Esophagus mucosa (tissue), 1 donor: ENCODE results near the gene ST6GALNAC6. TPM values are rescaled to one million over a fixed set of nuclear protein-coding genes. Genes with fewer than 3 reads are reported as not detected.

Experiments
- ATAC-seq: fragments of 200-7000 bp; cut with Tn5 transposase; one replicate; pipeline ENCODE4 v1.9.1; 2020
- total RNA-seq: library from RNA; stranded (reverse); gene quantifications from one replicate; pipeline ENCODE4 v1.2.4, GENCODE V29; 2023
- donor health status: DM: yes; HTN: yes; CAD: no.

Gene ST6GALNAC6
- total RNA-seq, 1 donor from 2014 or later = 13.0 TPM

GRCh38 chr9:127916720-127917581 is 17.5 kb upstream of the ST6GALNAC6 start, which contains the start of gene ST6GALNAC4:
ST6GALNAC4 (minus strand) TSS chr9:127917041; CDS start chr9:127916419, 622 bp downstream.
- peak; percentile 79 for ATAC-seq

GRCh38 chr9:127915801-127916719 is 16.7 kb upstream of the ST6GALNAC6 start:
- ATAC-seq = no peak

GRCh38 chr9:127915325-127915752 is 15.9 kb upstream of the ST6GALNAC6 start:
- ATAC-seq = no peak

GRCh38 chr9:127913682-127914081 is 14.3 kb upstream of the ST6GALNAC6 start:
- ATAC-seq = no peak

DNA sequence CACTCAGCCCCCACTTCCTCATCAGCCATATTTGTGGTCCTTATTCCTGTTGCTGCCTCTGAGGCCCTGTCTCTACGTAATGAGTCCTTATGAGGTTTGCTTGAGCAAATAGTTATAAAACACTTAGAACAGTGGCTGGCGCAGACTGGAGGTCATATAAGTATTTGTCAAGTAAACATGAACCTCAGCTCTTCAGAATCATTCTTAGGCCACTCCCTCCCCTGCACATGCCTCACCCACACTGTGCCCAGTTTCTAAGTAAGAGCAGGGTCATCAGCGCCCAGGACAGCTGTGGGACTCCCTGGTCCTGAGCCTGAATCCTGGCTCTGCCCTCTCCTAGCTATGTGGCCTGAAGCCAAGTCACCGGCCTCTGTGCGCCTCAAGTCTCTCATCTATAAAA is 13.5 kb upstream of the ST6GALNAC6 start:
- ATAC-seq = no peak

- ATAC-seq = no peak
Observed at GRCh38 chr9:127912296-127912695, 12.9 kb upstream of the ST6GALNAC6 start.

DNA sequence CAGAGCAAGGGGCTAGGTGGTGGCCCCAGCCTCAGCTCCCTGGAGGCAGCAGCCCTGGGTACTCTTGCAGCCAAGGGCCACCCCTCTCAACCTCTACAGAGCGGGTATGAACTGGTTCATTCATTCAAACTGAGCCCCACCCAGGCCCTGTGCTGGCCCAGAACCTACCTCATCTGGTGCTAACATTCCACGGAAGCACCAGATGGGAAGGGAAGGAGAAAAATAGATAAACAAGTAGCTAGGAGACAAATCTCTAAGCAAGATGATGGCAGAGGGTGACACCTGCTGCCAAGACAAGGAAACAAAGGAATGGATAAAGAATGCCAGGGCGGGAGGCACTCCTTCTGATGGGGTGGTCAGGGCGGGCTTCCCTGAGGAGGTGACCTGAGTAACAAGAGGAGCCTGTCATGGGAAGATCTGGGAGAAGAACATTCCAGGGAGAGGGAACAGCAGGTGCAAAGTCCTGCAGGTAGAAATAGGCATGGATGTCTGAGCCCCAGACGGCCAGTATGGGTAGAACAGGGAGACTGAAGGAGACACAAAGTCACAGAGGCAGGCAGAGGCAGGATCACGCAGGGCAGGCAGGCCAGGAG is 11.3 kb upstream of the ST6GALNAC6 start:
- no peak for ATAC-seq

GRCh38 chr9:127909839-127910273 is 10.5 kb upstream of the ST6GALNAC6 start:
- ATAC-seq = peak; percentile 1

DNA sequence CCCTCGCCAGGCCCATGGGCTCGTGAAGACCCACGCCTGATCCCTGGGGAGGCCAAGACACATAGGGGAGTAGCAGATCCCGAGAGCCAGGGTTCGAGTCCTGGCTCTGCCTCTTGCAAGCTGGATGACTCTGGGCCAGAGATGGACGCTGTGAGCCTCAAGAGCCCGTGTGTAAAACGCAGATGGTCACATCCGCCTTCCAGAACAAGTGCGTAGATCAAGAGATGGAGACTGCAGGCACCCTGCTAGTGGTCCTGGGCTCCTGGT is 9.2 kb upstream of the ST6GALNAC6 start:
- no peak for ATAC-seq

DNA sequence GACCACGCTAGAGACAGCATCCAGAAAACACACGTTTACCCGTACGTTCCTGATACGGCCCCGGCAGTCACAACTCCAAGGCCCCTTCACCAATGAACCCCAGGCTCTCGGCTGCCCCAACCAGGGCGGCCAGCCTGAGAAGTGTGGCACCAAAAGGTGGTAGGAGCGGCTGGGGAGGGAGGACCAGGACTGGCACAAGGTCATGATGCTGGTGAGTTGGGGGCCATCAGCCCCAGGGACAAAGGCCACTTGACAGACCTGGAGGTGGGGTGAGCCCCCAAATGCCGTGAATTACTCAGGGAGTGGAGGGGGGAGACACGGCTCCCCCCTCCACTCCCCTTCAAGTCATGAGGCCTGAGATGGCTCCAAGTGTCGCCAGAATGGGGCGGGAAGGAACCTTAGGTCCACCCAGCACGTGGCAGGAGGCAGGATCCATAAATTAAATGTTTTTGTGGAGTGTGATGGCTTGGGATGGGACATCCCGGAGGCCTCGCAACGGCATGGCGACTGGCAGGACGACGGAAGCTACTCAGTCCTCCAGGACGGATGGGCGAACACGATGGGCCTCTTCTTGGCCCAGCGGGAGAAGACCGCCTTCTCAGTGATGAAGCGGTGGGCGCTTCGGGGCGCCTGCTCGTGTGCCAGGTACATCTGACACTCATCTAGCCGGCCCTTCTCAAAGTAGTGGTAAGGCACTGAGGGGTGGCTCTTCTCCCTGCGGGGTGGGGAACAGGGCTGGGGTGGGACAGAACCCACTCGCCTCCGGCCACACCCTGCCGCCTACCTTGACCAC is 8.7 kb upstream of the ST6GALNAC6 start:
- no peak for ATAC-seq

- ATAC-seq = peak; percentile 4
Observed at GRCh38 chr9:127905788-127906191, 6.4 kb upstream of the ST6GALNAC6 start.

- ATAC-seq = peak; percentile 40
Observed at GRCh38 chr9:127905004-127905728, 5.8 kb upstream of the ST6GALNAC6 start.

DNA sequence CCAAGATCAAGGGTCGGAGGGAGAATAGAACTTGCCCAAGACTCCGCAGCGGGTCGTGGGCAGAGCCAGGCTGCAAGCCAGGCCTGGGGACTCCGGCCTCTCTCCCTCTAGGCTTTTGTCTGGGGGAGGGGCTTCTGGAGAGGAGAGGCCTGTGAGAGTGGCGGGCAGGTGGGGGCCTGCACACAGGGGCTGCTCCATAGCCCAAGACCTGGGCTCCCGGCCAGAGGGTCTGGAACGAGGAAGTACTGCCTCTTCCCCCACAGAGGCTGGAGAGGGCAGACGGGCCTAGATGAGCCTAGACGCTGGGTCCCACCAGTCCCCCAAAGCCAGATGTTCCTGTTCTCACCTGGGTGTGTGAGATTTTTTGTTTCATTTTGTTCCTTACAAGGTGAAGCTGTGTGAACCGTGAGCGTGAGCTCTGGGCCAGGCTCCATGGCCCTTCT is 5.2 kb upstream of the ST6GALNAC6 start:
- peak; percentile 59 for ATAC-seq

GRCh38 chr9:127903557-127904475 is 4.4 kb upstream of the ST6GALNAC6 start:
- peak; percentile 43 for ATAC-seq

DNA sequence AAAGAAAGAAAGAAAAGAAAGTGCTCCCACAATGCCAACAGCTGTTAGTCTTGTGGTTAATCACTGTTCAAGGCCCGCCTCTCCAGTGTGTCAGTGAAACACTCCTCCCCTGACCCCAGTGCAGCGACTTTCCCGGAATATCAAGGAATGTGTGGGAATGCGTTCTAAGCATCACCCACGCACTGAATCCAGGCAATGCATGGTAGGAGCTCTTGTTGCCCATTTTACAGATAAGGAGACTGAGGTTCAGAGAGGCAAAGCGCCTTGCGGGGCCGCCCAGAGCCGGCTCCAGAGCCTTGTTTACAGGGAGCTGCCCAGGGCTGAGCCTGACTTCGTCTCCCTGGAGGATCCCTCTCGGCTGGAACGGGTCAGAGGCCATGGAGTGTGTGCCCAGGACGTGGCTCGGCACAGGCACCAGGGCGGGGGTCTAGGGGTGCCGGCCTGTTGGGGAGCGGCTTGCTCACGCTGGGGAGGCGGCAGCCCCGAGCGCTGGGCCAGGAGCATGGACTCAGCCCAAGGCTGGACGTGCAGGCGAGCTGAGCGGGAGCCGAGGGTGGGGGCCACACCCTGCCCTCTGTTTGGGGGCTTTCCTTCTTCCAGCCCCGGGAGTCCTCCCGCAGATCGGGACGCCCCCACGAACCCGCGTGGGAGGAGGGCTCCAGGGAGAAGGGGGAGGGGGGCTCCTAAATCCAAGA is 823 bp downstream of the ST6GALNAC6 start:
- peak; percentile 38 for ATAC-seq

GRCh38 chr9:127897193-127897692 is 2.2 kb downstream of the ST6GALNAC6 start:
- peak; percentile 16 for ATAC-seq

- ATAC-seq = no peak
Observed at GRCh38 chr9:127896395-127897192, 2.8 kb downstream of the ST6GALNAC6 start.

DNA sequence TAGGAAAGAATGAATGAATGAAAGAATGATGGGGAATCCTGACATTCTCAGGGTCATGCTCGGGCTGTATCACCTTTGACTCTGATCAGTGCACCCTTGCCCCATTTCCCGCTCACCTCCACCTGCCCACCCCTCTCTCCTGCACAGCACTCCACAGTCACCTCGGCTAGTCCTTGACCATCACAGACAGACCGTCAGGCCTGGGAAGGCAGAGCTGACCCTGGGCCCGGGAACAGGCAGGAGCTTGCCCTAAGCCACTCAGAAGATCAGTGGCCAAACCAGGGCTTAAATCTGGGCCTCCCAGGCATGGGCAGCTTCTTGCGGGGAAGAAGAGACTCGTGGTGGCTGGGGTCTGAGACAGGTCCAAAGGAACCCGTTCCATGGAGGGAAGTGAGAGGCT is 3.6 kb downstream of the ST6GALNAC6 start:
- ATAC-seq = no peak
